Activated CD4-positive, alpha-beta T cell treated with anti-CD3 and anti-CD28 coated beads, Interleukin-2, amount 50 U/mL, for 48 hours (primary cell): ENCODE results near the gene ACSL6.

Source experiments
- DNase-seq, 2 experiments: peaks; one replicate each; pipeline ENCODE4 v3.0.0-alpha.2; 2020

The ACSL6 gene

DNA sequence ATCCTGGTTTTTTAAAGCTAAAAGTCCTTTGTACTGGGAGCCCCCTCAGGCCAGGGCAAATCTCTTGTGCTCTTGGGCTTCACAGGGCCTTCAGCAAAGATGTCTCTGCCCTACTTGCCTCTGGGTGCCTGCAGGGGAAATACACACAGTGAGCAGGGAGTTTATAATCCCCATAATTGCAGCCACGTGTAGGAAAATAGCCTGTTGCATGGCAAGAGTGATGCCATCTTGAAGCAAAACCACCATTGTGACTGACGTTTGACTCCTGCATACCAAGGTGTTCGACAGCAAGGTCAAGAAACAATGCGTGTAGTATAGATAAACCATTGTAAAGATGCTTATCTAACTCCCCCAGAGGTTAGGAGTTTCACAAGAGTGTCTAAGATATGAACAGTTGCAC, 37.6 kb upstream of the ACSL6 start:
- no peak for DNase-seq

- no peak for DNase-seq
Measured at GRCh38 chr5:132046880-132047299, 35.4 kb upstream of the ACSL6 start.

- no peak for DNase-seq
Measured at GRCh38 chr5:132044207-132044606, 32.7 kb upstream of the ACSL6 start.

DNA sequence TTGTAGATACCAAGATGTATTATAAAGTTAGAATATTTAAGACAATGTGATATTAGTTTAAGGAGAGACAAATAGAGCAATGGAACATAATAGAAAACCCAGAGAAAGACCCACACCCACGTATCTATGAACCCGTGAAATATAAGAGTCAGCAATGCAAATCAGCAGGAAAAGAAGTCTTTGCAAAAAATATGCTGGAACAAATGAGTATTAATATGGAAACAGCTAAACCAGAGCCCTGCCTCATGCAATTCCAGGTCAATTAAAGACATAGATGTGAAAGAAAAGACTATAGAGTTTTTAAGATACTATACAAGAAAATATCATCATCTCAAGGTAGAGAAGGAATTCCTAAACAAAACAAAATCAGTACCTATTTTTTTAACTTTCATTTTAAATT, 25.9 kb upstream of the ACSL6 start:
- DNase-seq, result no peak

DNA sequence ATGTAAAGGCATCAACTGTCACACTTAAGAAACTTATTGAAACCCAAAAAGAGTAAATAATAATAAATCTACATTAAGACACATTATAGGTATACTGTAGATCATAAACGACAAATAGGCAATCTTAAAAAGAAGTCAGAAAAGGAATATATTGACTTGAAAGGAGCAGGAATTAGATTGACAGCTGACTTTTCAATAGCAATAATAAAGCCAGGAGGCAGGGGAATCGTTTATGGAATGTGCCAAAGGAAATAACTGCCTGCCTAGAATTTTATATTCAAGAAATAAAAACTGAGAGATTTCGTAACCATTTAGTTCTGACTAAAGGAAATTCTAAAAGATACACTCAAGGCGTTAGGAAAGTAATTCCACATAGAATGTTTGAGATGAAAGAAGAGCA, 21.7 kb upstream of the ACSL6 start:
- DNase-seq, result no peak

DNA sequence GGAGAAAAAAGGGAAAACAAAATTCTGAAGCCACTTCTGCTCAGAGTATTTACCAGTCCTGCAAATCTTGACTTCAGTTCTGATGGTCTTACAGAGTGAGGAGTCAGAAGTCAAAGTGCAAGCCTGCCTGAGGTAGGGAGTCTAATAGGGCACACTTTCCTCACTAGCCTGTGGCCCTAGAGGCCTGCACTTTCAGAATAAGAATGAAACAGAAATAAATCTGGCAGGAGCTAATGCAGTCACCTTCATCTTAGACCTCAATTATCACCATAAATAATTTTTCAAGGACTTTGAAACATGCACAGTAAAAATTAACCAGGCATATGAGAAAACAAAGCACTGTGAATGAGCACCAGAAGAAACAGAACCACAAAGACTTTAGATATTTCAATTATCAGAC, 20.7 kb upstream of the ACSL6 start:
- DNase-seq, result no peak

DNA sequence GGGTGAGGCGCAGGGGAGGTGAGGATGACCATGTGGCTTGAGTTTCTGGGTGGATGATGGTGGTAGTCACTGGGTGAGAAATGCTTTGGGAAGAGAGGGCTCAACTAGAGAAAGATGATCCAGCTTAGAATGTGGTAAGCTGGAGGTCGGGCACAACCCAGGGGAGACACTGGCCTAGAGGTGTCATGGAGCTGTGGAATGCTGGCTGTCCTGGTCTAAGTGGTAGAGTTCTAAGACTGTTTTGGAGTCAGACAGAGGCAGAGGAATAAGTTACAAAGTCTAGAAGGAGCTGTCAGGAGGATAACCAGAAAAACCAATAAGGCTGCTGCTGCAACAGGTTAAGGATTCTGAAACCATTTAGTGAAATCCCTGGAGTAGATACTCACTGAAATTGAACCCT, 19.2 kb upstream of the ACSL6 start:
- no peak for DNase-seq

GRCh38 chr5:132029609-132030330, 18.3 kb upstream of the ACSL6 start:
- no peak for DNase-seq

DNA sequence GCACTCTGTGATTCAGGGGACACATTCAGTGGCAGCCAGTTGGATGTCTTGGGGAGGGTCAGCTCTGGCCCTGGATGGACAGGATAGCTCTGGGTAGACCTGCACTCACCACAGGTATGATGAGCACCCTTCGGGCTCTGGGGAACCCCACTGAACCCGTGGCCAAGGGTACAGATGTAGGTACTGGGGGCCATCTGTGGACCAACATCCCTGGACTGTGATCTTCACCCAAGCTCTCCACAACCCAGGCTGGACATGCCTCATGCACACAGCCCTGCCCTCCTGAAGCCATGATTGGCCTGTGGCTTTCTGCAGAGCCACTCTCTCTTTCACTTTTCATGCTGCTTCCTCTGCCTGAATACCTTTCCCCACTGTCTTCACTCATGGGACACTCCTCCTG, 15.6 kb upstream of the ACSL6 start:
- no peak for DNase-seq

DNA sequence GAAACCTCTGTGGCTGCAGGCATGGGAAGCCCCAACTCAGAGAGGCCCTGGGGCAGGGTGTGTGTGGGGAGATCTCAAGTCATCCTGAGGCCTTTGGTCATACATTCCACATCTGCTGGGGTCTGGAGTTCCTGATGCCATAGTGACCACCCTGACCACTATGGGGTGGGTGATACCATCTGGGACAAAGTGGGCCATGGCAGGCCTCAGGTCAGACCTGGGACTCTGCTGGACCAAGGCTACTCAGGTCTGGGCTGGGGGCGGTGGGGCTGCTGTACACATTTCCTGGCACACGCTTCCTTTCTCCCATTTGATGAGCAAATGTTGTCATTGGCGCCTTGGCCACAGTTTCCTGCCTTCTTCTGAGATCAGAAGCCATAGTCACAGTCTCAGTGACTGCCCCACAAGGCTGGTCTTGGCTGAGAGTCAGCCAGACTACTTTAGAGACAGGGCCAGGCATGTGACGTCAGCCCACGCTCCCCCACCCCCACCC, 15.1 kb upstream of the ACSL6 start:
- peak; percentile 54 to 61 for DNase-seq

DNA sequence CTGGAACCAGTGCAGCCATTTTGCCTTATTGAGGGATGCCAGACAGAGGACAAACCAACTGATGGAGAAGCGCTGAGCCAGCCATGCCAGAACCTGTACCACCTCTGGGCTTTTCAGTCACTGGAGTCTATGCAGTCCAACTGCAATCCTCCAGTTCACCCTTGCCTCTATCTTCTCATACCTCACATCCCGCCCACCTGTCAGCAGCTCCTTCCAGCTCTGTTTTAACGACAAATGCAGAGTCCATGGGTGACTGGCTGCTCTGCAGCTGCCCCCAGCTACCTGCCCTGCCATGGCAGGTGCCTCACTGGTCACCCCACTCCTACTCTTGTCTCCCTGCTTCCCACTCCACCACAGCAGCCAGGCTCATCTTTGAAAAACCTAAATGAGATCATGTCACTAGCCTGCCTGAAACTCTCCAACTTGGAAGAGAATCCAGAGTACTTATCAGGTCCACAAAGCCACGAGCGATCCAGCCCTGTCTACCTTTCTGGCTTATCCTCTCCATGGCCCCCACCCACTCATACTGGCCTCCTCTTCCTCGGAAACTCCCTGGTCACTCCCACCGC, 14.0 kb upstream of the ACSL6 start:
- DNase-seq, result no peak

DNA sequence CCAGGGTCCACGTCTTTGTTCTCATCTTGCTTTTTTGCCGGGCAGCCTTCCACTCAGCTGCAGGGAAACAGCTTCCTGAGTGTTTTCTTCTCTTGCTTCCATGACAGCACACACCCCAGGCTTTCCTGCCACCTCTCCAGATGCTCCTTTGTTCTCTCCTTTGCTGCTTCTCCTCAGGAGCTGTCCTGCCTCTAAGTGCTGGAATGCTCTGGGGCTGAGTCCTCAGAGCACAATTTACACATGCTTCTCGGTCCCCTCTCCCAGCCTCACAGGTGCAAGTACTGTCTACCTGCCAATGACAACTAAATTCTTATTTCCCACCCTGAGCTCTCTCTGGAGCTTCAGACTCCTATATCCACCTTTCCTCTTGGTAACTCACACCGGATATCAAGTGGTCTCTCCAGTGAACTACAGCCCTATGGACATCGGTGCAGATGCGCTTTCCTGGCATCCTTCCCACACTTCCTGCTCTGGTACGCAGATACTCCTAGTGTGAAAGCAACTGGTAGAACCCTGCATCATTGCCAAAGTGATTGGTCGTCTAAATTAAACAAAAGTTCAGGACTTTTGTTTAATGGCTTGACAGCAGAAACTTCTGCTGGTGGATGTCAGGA, 13.4 kb upstream of the ACSL6 start:
- no peak for DNase-seq

GRCh38 chr5:132024117-132024435, 12.6 kb upstream of the ACSL6 start:
- no peak for DNase-seq

- DNase-seq, result no peak
Measured at GRCh38 chr5:132023258-132024116, 12.0 kb upstream of the ACSL6 start.

GRCh38 chr5:132022737-132023136, 11.3 kb upstream of the ACSL6 start:
- peak; percentile 59 to 69 for DNase-seq

- no peak for DNase-seq
Measured at GRCh38 chr5:132021654-132022053, 10.2 kb upstream of the ACSL6 start.

GRCh38 chr5:132020568-132021339, 9.3 kb upstream of the ACSL6 start:
- DNase-seq, result peak in 1 of 2 experiments; percentile 47

- DNase-seq, result peak; percentile 72 to 79
Measured at GRCh38 chr5:132019857-132020555, 8.5 kb upstream of the ACSL6 start.

GRCh38 chr5:132019337-132019736, 7.9 kb upstream of the ACSL6 start:
- peak in 1 of 2 experiments; percentile 6 for DNase-seq

DNA sequence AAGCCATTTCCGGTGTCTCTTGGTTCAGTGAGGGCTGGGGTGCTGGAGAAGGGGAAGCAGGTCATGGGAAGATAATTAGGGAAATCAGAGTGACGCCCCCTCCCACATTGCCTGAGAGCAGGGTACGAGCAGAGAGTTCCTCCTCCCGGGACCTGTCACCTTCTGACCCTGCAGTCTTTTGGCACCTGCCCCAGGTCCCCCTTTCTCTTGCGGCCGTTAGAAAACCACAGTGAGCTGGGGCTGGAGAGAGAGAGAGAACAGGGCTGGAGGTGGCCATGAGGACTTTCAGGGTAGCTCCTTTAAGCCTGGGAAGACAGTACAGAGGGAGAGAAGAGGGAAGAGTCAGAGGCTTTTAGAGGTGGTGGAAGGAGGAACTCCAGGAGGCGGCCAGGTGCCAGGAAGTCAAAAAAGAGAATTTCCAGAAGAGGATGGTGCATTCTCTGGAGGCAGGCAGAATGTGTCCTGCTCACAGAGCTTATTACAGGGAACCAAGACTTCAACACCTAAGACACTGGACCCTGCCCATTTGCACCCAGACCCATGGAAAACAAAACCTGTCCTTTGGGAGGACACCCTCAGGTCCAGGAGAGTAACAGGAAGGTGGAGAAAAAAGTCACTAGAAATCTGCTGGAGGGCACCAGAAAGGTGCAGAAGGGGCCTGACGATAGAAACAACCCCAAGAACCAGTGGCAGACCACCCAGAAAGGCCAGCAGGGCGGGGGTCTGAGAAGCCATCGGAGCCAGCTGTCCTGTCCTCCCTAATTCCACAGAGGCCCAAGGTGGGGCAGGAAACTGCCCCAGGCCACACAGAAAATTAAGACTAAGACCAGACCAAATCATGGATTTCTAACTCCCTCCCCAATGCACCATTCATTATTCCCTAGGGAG, 6.5 kb upstream of the ACSL6 start:
- peak in 1 of 2 experiments; percentile 2 for DNase-seq

DNA sequence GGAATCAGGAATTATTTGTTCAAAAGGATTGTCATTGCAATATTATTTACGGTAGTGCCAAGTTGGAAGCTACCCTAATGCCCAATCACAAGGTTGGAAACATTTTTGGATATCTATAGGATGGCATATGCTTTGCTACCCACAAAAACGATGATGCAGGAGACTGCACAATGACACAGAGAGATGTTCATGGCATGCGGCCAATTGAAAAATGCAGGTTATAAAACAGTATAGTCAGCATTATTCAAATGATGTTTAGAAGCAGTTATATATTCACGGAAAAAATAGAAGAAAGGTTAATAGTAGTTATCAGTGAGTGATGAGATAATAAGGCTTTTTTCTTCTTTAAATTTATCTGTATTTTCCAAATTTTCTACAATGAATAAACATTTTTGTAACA, 5.9 kb upstream of the ACSL6 start:
- peak in 1 of 2 experiments; percentile 5 for DNase-seq
